Parathyroid adenoma (tissue), 2 donors: ENCODE results near the gene CD34.

ENCODE experiments used
- H2AFZ ChIP-seq: fragments of 300-600 bp; sonication (generic); one replicate; pipeline ENCODE4 v1.7.0; 2017; ENCODE audit warnings: antibody characterized with exemption, mild to moderate bottlenecking
- H3K27ac ChIP-seq: fragments of 300-600 bp; sonication (generic); one replicate; pipeline ENCODE4 v1.7.0; 2017
- H3K27me3 ChIP-seq: fragments of 300-600 bp; sonication (generic); one replicate; pipeline ENCODE4 v1.7.0; 2017; ENCODE audit warnings: low read length; ENCODE audit not compliant: control insufficient read depth, insufficient read depth
- H3K36me3 ChIP-seq: fragments of 300-600 bp; sonication (generic); one replicate; pipeline ENCODE4 v1.7.0; 2017; ENCODE audit warnings: low read length; ENCODE audit not compliant: control insufficient read depth, insufficient read depth
- H3K4me1 ChIP-seq: fragments of 300-600 bp; sonication (generic); one replicate; pipeline ENCODE4 v1.7.0; 2017; ENCODE audit warnings: control low read depth
- H3K4me2 ChIP-seq: fragments of 300-600 bp; sonication (generic); one replicate; pipeline ENCODE4 v1.7.0; 2017; ENCODE audit warnings: low read length
- H3K4me3 ChIP-seq: fragments of 300-600 bp; sonication (generic); one replicate; pipeline ENCODE4 v1.7.0; 2017; ENCODE audit warnings: low read depth, low read length
- H3K79me2 ChIP-seq: fragments of 300-600 bp; sonication (generic); one replicate; pipeline ENCODE4 v1.7.0; 2017; ENCODE audit warnings: control low read depth
- H3K9ac ChIP-seq: fragments of 300-600 bp; sonication (generic); one replicate; pipeline ENCODE4 v1.7.0; 2017; ENCODE audit warnings: mild to moderate bottlenecking
- H3K9me3 ChIP-seq: fragments of 300-600 bp; sonication (generic); one replicate; pipeline ENCODE4 v1.7.0; 2017; ENCODE audit warnings: low read length; ENCODE audit not compliant: control insufficient read depth
- TF ChIP-seq, protein P1 (sequence below): fragments of 300-600 bp; sonication (generic); IDR thresholded peaks from one replicate; pipeline ENCODE4 v1.7.0; 2017; ENCODE audit warnings: antibody characterized with exemption, mild to moderate bottlenecking
- donor health status: primary hyperparathyroidism.

CD34 gene

DNA sequence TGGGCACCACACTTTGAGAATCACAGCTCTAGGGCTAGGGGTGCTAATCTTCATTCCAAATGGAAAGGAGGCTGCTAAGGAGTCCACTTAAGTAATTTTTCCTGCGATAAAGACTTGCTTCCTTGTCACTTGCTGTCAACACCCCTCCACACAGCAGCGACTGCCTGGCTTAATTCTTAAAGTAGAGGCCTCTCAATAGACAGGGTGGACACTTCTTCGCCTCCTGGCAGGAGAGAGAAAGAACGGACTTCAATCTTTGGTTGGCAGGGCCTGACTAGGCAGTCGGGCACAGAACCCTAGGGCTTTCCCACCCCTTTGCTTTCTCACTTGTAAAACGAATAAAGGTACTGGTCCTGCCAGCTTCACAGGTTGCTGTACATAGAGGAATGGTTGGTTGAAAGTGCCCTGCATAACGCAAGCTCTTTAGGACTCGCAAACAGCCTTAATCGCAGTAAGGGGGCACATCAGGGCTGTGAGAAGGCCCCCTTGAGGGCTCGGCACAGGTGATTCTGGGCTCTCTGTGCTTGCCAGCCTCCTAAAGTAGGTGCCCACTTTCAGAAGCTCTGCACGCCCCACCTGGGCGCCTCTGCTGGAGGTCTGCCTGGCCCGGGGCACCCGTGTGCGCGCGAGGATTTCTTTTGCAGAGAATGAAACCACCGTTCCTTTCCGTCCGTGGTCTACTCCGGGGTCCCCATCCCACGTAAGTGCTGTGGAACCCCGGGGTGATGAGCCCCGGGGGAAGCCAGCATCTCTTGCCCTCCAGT is 47.6 kb upstream of the CD34 start:
- peak overlapping the region; percentile 59 for H2AFZ ChIP-seq
- H3K4me1 ChIP-seq, result no peaks in the 10 kb centered on the region
- peak overlapping the region; percentile 28 for H3K4me3 ChIP-seq
- TF ChIP-seq, protein P1, sequence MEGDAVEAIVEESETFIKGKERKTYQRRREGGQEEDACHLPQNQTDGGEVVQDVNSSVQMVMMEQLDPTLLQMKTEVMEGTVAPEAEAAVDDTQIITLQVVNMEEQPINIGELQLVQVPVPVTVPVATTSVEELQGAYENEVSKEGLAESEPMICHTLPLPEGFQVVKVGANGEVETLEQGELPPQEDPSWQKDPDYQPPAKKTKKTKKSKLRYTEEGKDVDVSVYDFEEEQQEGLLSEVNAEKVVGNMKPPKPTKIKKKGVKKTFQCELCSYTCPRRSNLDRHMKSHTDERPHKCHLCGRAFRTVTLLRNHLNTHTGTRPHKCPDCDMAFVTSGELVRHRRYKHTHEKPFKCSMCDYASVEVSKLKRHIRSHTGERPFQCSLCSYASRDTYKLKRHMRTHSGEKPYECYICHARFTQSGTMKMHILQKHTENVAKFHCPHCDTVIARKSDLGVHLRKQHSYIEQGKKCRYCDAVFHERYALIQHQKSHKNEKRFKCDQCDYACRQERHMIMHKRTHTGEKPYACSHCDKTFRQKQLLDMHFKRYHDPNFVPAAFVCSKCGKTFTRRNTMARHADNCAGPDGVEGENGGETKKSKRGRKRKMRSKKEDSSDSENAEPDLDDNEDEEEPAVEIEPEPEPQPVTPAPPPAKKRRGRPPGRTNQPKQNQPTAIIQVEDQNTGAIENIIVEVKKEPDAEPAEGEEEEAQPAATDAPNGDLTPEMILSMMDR, result no peak
- H3K79me2 ChIP-seq, result no peaks in the 10 kb centered on the region
- no peak overlapping the region for H3K27ac ChIP-seq
- no peaks in the 10 kb centered on the region for H3K36me3 ChIP-seq
- no peaks in the 10 kb centered on the region for H3K27me3 ChIP-seq
- peak overlapping the region; percentile 51 for H3K4me2 ChIP-seq
- no peak overlapping the region for H3K9ac ChIP-seq
- H3K9me3 ChIP-seq, result no peaks in the 10 kb centered on the region

- TF ChIP-seq, protein P1, result no peak
- Histone ChIP-seq H3K4me1 (no peaks in the 10 kb centered on the region), H3K9me3 (no peaks in the 10 kb centered on the region), H2AFZ (no peak overlapping the region), H3K9ac (no peak overlapping the region), H3K4me3 (no peak overlapping the region), H3K27me3 (no peaks in the 10 kb centered on the region), H3K27ac (no peak overlapping the region), H3K4me2 (no peak overlapping the region), H3K79me2 (no peaks in the 10 kb centered on the region), H3K36me3 (no peaks in the 10 kb centered on the region)
Measured at GRCh38 chr1:207956986-207957385, 46.1 kb upstream of the CD34 start.

GRCh38 chr1:207954104-207954503 is 43.2 kb upstream of the CD34 start:
- H3K4me1 ChIP-seq, result no peaks in the 10 kb centered on the region
- H3K36me3 ChIP-seq, result no peaks in the 10 kb centered on the region
- H2AFZ ChIP-seq, result no peak overlapping the region
- TF ChIP-seq, protein P1, result no peak
- no peak overlapping the region for H3K9ac ChIP-seq
- no peaks in the 10 kb centered on the region for H3K9me3 ChIP-seq
- H3K79me2 ChIP-seq, result no peaks in the 10 kb centered on the region
- H3K27me3 ChIP-seq, result no peaks in the 10 kb centered on the region
- no peak overlapping the region for H3K27ac ChIP-seq
- no peak overlapping the region for H3K4me3 ChIP-seq
- H3K4me2 ChIP-seq, result no peak overlapping the region

GRCh38 chr1:207952617-207953542 is 42.0 kb upstream of the CD34 start:
- Histone ChIP-seq H3K9ac (no peak overlapping the region), H3K4me2 (no peak overlapping the region), H3K27me3 (no peaks in the 10 kb centered on the region), H3K27ac (no peak overlapping the region), H3K9me3 (no peaks in the 10 kb centered on the region), H3K4me3 (no peak overlapping the region), H3K36me3 (no peaks in the 10 kb centered on the region), H2AFZ (no peak overlapping the region), H3K4me1 (no peaks in the 10 kb centered on the region), H3K79me2 (no peaks in the 10 kb centered on the region)
- TF ChIP-seq, protein P1, result no peak
